ENCODE data around the gene YBEY. TPM values are rescaled to one million over a fixed set of nuclear protein-coding genes. Genes with fewer than 3 reads are reported as not detected.
"Not testable (repeated sequence)": the region's sequence is repeated elsewhere in the genome, so short reads cannot be mapped to it uniquely, and the experiment has no call there.

Gene YBEY
- total and polyA plus RNA-seq, 2 donors (not counting 3 experiments of a cell fraction or from before 2014, with no cell fraction given): 6.1 to 15.3 TPM

DNA sequence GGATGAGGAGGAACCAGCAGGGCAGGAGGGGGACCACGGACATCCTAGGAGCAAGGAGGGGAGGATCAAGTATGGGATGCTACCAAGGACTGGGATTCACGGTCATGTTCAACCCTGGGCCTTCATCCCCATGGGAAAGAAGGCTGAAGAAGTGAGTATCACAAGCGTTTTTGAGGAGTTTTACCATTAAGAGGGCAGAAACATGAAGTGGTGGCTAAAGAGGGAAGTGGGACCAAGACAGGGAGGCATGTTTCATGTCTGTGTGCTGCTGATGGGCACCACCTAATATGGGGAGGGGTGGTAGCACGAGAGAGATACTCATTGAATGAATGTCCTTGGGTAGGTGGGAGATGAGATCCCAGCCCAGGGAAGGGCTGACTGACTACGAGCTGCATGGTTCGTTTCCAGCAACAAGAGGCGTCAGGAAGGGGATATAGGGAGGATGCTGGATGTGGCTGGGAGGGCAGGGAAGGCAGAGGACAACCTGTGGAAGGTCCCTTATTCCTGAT is 46.3 kb upstream of the YBEY start:
- dilution Hi-C loops (cut with MboI; ENCODE audit: extremely low pct_ligation_motif_present, low sequenced_read_pairs): no loop called here
- Histone ChIP-seq H3K9me1 (replicated peaks; ENCODE audit: control insufficient read depth, extremely low read depth, insufficient read depth, low read length) (no peaks in the 10 kb centered on the region), H3K4me3 (replicated peaks in 1 of 3; ENCODE audit: insufficient read depth in 1 of 3, low read depth in 1 of 3, low read length in 3 of 3) (no peak overlapping the region), H4K20me1 (replicated peaks; ENCODE audit: control insufficient read depth, extremely low read depth, insufficient read depth, low read length) (no peaks in the 10 kb centered on the region), H3K36me3 (ENCODE audit: control insufficient read depth in 2 of 2, extremely low read depth in 1 of 2, insufficient read depth in 2 of 2, low read length in 2 of 2) (peaks cover 42 to 51% of the 10 kb centered on the region in 2 experiments), H3K27ac (ENCODE audit: insufficient read depth, low read depth, low read length) (no peak overlapping the region), H3K9me3 (replicated peaks; ENCODE audit: control insufficient read depth, insufficient read depth, low read length) (no peaks in the 10 kb centered on the region), H3K4me2 (ENCODE audit: insufficient read depth, low read length) (no peak overlapping the region), H3K4me1 (ENCODE audit: control insufficient read depth, extremely low read depth, insufficient read depth, low read length) (no peaks in the 10 kb centered on the region), H3K27me3 (ENCODE audit: control insufficient read depth in 2 of 2, insufficient read depth in 2 of 2, low read length in 2 of 2) (no peaks in the 10 kb centered on the region), H3K79me2 (ENCODE audit: control insufficient read depth, insufficient read depth, low read length) (no peaks in the 10 kb centered on the region), H3K9ac (replicated peaks; ENCODE audit: extremely low read depth, insufficient read depth, low read length) (no peak overlapping the region), H2AFZ (ENCODE audit: low read depth, low read length) (no peak overlapping the region)
- intact Hi-C loops (cut with micrococcal nuclease): no loop called here
- FAIRE-seq (no peak), DNase-seq (ENCODE audit: low read depth, low spot score) (no peak)
- ChIA-PET POLR2A (no interaction called here), CTCF (interaction anchor here (1.5 kb wide), 2 partner anchors 13 to 82 kb away, joined by 3 to 4 read pairs; no protein-coding TSS in a partner anchor)
- no TSS peak for BruUV-seq (replicated peaks)
- TF ChIP-seq MYC (IDR thresholded peaks at IDR 0.05; ENCODE audit: low read depth, low read length) (no peak), POLR2AphosphoS5 (IDR thresholded peaks at IDR 0.05; ENCODE audit: insufficient read depth, low read depth, low read length) (no peak), JUN (IDR thresholded peaks at IDR 0.05; ENCODE audit: borderline replicate concordance, insufficient read depth, insufficient read length, low read depth) (no peak), POLR2A (IDR thresholded peaks at IDR 0.05; ENCODE audit: low read depth, low read length) (no peak), GATA2 (IDR thresholded peaks at IDR 0.05; ENCODE audit: insufficient read depth, insufficient read length, low read depth, low read length) (no peak), EZH2 (IDR thresholded peaks at IDR 0.05; ENCODE audit: borderline replicate concordance, low read depth, low read length, severe bottlenecking) (no peak), FOS (IDR thresholded peaks at IDR 0.05; ENCODE audit: borderline replicate concordance, insufficient read depth, low read length) (no peak), CTCF (IDR thresholded peaks at IDR 0.05; ENCODE audit: extremely low read depth in 1 of 2, insufficient read depth in 1 of 2, low read depth in 1 of 2, low read length in 2 of 2) (no peak)
- TF ChIP-seq, protein P1, sequence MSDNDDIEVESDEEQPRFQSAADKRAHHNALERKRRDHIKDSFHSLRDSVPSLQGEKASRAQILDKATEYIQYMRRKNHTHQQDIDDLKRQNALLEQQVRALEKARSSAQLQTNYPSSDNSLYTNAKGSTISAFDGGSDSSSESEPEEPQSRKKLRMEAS (IDR thresholded peaks at IDR 0.05; ENCODE audit: insufficient read depth, insufficient read length): no peak

DNA sequence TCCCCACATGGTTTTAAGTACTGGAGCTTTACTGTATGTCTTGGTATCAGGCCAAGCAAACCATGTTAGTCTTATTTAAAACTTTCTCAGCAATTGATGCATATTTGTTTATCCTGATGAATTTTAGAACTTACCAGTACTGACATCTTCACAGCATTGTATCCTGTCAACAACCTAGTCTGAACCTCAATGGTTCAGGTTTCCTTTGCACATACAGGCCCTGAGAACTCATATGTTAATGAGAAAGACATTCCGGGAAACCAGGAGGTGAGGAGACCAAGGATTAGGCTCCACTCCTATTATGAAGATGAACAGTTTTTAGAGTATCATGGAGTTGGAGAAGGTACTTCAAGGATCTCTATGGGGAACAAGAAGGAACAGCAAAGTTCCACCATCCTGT is 44.6 kb upstream of the YBEY start:
- H3K4me2 ChIP-seq (ENCODE audit: insufficient read depth, low read length); H3K4me1 ChIP-seq (ENCODE audit: control insufficient read depth, extremely low read depth, insufficient read depth, low read length); H2AFZ ChIP-seq (ENCODE audit: low read depth, low read length); H3K27me3 ChIP-seq (ENCODE audit: control insufficient read depth in 2 of 2, insufficient read depth in 2 of 2, low read length in 2 of 2); H3K27ac ChIP-seq (ENCODE audit: insufficient read depth, low read depth, low read length); dilution Hi-C loops (cut with MboI; ENCODE audit: extremely low pct_ligation_motif_present, low sequenced_read_pairs); intact Hi-C loops (cut with micrococcal nuclease); H3K79me2 ChIP-seq (ENCODE audit: control insufficient read depth, insufficient read depth, low read length); BruUV-seq (replicated peaks); H3K9me1 ChIP-seq (replicated peaks; ENCODE audit: control insufficient read depth, extremely low read depth, insufficient read depth, low read length); H3K9ac ChIP-seq (replicated peaks; ENCODE audit: extremely low read depth, insufficient read depth, low read length); H3K9me3 ChIP-seq (replicated peaks; ENCODE audit: control insufficient read depth, insufficient read depth, low read length); FAIRE-seq; H3K4me3 ChIP-seq (replicated peaks in 1 of 3; ENCODE audit: insufficient read depth in 1 of 3, low read depth in 1 of 3, low read length in 3 of 3); POLR2A ChIA-PET; DNase-seq (ENCODE audit: low read depth, low spot score); H4K20me1 ChIP-seq (replicated peaks; ENCODE audit: control insufficient read depth, extremely low read depth, insufficient read depth, low read length): not testable (repeated sequence)
- CTCF ChIA-PET: interaction anchor here (1.1 kb wide), 1 partner anchor 98 kb away, joined by 5 read pairs; no protein-coding TSS in a partner anchor
- H3K36me3 ChIP-seq (ENCODE audit: control insufficient read depth in 2 of 2, extremely low read depth in 1 of 2, insufficient read depth in 2 of 2, low read length in 2 of 2): peaks cover 43 to 46% of the 10 kb centered on the region in 2 experiments
